WERI-Rb-1 (cell line): ENCODE data around the gene ATP6V0A1.

ENCODE experiments used
- DNase-seq: peaks from one replicate; pipeline ENCODE4 v3.0.0-alpha.2; 2020
- H3K27ac ChIP-seq: fragments of 250-450 bp; sonication (Bioruptor Pico); 2 replicates; pipeline ENCODE4 v1.5.1; 2020; ENCODE audit warnings: mild to moderate bottlenecking, moderate library complexity
- H3K27me3 ChIP-seq: fragments of 250-450 bp; sonication (Bioruptor Pico); 2 replicates; pipeline ENCODE4 v1.5.1; 2021; ENCODE audit warnings: mild to moderate bottlenecking, low read depth, moderate library complexity; ENCODE audit not compliant: insufficient read depth, severe bottlenecking
- H3K36me3 ChIP-seq: fragments of 250-450 bp; sonication (Bioruptor Pico); 2 replicates; pipeline ENCODE4 v1.5.1; 2020; ENCODE audit warnings: mild to moderate bottlenecking, moderate library complexity
- H3K4me3 ChIP-seq: 2 replicates; pipeline ENCODE4 v1.5.1; 2011; ENCODE audit warnings: low read depth, mild to moderate bottlenecking, control low read depth, low read length
- H3K9me3 ChIP-seq: fragments of 250-450 bp; sonication (Bioruptor Pico); 2 replicates; pipeline ENCODE4 v1.5.1; 2021; ENCODE audit warnings: mild to moderate bottlenecking, moderate library complexity; ENCODE audit not compliant: severe bottlenecking
- CTCF ChIP-seq: IDR thresholded peaks from 2 replicates; pipeline ENCODE4 v1.5.1; 2011; ENCODE audit warnings: low read depth, mild to moderate bottlenecking, control low read depth, inconsistent platforms, low read length

Gene ATP6V0A1

GRCh38 chr17:42460371-42460770 lies 1.7 kb downstream of the ATP6V0A1 start:
- Histone ChIP-seq H3K4me3 (peak overlapping the region; percentile 60), H3K27ac (peak overlapping the region; percentile 80), H3K36me3 (peaks cover 47% of the 10 kb centered on the region), H3K9me3 (no peaks in the 10 kb centered on the region), H3K27me3 (no peaks in the 10 kb centered on the region)
- TF ChIP-seq CTCF = no peak
- no peak for DNase-seq

GRCh38 chr17:42463976-42464400 lies 5.3 kb downstream of the ATP6V0A1 start:
- DNase-seq = no peak
- peaks cover 81% of the 10 kb centered on the region for H3K36me3 ChIP-seq
- no peak for TF ChIP-seq CTCF

GRCh38 chr17:42467889-42468288 lies 9.2 kb downstream of the ATP6V0A1 start:
- Histone ChIP-seq H3K9me3 (no peaks in the 10 kb centered on the region), H3K27me3 (no peaks in the 10 kb centered on the region), H3K4me3 (no peak overlapping the region), H3K27ac (no peak overlapping the region), H3K36me3 (peaks cover 96% of the 10 kb centered on the region)
- DNase-seq = no peak
- TF ChIP-seq CTCF = no peak

More at GRCh38 chr17:42463976-42464400, 5.3 kb downstream of the ATP6V0A1 start:
- no peaks in the 10 kb centered on the region for H3K9me3 ChIP-seq
- no peak overlapping the region for H3K4me3 ChIP-seq
- H3K27me3 ChIP-seq = no peaks in the 10 kb centered on the region
- no peak overlapping the region for H3K27ac ChIP-seq

GRCh38 chr17:42472709-42473521 lies 14.2 kb downstream of the ATP6V0A1 start:
- no peak overlapping the region for H3K4me3 ChIP-seq
- TF ChIP-seq CTCF = no peak
- H3K9me3 ChIP-seq = no peaks in the 10 kb centered on the region
- no peaks in the 10 kb centered on the region for H3K27me3 ChIP-seq
- no peak for DNase-seq
- H3K36me3 ChIP-seq = peaks cover 99% of the 10 kb centered on the region
- H3K27ac ChIP-seq = no peak overlapping the region

GRCh38 chr17:42474276-42474675 lies 15.6 kb downstream of the ATP6V0A1 start:
- H3K27ac ChIP-seq = no peak overlapping the region
- no peak for DNase-seq
- no peaks in the 10 kb centered on the region for H3K9me3 ChIP-seq
- no peak for TF ChIP-seq CTCF
- no peak overlapping the region for H3K4me3 ChIP-seq
- peaks cover 97% of the 10 kb centered on the region for H3K36me3 ChIP-seq
- no peaks in the 10 kb centered on the region for H3K27me3 ChIP-seq
